GM21717 (cell line): ENCODE data around the gene MISP3.
"Not testable (repeated sequence)": the region's sequence is repeated elsewhere in the genome, so short reads cannot be mapped to it uniquely, and the experiment has no call there.

Experiments used
- ATAC-seq: cut with Tn5 transposase; IDR thresholded peaks from one replicate; pipeline ENCODE4 v1.9.1; 2021; ENCODE audit warnings: mild to moderate bottlenecking, moderate library complexity; ENCODE audit not compliant: unreplicated experiment

MISP3 gene

DNA sequence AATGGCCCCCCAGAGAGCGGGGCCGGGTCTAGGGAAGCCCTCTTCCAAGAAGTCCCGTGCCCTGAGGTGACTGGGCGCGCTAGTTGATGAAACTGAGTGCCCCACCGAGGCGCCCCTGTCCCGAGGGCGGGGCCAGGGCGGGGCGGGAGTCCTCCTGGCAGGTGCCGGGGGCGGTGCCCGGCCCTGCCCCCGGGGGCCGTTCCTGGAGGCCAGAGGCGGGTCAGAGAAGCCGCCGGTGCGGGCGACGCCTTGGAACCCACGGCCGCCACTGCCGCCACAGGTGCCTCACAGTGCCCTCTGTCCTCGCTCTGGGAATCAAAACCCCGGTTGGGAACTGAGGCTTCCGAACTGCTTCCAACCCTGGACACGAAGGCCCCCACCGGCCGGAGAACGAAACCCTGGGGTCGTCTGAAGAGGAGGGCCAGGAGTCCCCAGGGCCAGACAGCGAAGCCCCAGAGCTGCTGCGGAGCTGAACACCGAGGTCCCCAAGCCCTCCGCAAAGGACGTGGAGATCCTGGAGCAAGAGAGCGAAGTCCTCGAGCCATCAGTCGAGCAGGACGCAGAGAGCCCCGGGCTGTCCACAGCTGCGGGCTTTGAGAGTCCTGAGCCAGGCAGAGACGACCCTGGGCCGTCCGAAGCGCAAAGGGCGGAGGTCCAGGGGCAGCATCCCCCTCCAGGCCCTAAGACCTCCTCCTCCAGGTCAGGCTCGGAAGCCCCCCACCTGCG is at the start of gene MISP3:
MISP3 (plus strand) TSS at position 252 of the 726 bp plus-strand sequence. CDS start 524 bp downstream, outside the sequence.
- no peak for ATAC-seq

DNA sequence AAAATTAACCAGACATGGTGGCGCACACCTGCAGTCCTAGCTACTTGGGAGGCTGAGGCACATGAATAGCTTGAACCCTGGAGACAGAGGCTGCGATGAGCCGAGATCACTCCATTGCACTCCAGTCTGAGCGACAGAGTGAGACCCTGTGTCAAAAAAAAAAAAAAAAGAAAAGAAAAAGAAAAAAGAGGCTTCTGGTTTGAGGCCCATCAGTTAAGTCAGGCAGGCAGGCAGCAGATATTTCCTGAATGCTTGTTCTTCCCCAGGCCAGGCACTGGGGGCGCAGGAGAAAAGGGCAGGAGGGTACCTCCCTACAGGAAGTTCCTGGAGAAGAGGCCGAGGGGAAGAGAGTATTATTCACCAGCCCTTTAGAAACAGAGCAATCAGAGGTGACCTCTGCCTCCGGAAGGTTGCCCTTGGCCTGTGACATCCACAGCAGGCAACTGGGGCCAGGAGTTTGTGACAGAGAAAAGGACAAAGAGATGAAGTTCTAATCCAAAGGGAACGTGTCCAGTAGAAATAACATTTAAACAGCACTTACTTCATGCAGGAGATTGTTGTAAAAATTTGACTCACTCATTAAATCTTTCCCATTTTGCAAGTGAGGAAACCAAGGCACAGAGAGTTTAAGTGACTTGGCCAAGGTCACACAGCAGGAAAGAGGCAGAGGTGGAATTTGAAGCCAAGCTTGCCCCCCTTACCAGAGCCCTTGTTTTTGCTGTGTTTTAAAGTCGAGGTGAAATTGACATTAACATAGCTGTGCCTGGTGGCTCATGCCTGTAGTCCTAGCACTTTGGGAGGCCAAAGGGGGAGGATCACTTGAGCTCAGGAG is 49.0 kb upstream of the MISP3 start:
- no peak for ATAC-seq

DNA sequence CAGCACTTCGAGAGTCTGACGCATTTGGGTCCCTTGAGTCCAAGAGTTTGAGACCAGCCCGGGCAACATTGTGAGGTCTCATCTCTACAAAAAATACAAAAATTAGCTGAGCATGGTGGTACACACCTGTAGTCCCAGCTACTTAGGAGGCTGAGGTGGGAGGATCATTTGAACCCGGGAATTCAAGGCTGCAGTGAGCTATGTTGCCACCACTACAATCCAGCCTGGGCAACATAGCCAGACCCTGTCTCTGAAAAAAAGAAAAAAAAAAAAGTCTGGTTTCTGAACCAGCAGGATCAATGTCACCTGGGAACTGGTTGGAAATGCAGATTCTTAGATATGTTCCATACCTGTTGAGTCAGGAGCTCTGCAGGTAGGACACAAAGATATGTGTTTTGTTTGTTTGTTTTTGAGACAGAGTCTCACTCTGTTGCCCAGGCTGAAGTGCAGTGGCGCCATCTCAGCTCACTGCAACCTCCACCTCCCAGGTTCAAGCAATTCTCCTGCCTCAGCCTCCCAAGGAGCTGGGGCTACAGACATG is 45.9 kb upstream of the MISP3 start:
- not testable (repeated sequence) for ATAC-seq

GRCh38 chr19:14027856-14028450 is 44.6 kb upstream of the MISP3 start, which contains the start of gene RLN3:
TSS of gene RLN3 (plus strand) at chr19:14028148. CDS start at chr19:14028205, 57 bp downstream.
- ATAC-seq = no peak

DNA sequence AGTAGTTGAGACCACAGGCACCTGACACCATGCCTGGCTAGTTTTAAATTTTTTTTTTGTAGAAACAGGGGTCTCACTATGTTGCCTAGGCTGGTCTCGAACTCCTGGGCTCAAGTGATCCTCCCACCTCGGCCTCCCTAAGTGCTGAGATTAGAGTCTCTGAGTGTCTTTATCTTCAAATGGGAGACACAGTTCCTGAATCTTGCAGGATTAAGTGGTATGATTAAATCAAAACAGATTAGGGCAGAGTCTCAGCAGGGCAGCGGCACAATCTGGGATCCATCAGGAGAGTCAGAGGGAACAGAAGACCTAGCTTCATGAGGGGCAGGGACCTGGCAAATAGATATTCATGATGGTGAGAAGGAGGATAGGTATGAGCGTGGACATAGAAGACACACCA is 43.7 kb upstream of the MISP3 start:
- no peak for ATAC-seq

- ATAC-seq = no peak
Observed at GRCh38 chr19:14030997-14031718, 41.4 kb upstream of the MISP3 start.

DNA sequence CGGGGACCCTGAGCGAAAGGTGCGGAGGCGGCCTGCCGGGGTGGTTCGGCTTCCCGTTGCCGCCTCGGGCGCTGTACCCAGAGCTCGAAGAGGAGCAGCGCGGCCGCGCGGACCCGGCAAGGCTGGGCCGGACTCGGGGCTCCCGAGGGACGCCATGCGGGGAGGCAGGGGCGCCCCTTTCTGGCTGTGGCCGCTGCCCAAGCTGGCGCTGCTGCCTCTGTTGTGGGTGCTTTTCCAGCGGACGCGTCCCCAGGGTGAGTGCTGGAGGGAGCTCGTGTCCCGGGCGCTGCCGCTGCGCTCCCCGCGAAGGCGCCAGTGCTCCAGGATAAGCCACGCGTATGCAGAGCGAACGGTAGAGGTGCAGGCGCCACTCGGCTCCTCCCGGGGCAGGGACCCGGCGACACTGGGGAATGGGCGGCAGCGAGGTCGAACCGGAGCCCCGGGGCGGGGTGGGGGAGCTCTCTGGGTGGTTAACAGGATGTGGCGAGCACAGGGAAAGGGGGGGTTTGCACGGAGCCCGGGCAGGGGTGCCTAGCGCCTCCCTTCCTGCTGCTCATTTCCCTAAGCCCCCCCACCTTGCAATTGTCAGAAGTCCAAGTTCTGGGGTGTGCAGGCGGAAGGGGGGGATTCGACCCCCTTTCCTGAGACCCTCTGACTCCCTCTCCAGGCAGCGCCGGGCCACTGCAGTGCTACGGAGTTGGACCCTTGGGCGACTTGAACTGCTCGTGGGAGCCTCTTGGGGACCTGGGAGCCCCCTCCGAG is 40.7 kb upstream of the MISP3 start, which contains the start of gene IL27RA:
IL27RA (plus strand) TSS at position 44 of the 762 bp plus-strand sequence; CDS start at position 155, 111 bp downstream.
- ATAC-seq = no peak

DNA sequence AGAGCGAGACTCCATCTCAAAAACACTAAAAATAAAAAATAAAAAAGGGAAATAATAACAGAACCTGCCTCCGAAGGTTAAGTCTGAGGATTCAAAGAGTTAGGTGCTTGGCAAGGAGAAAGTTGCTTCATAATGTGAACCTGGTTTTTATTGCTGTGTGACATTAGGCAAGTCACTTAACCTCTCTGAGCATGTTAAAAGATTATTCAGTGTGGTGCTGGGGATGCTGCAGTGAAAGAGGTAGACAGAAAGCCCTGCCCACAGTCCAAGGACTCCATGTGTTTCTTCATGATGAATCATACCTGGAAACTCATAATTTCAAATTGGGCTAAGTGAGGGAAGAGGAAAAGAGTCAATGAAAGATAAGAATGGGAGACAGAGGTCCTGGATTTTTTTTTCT is 38.6 kb upstream of the MISP3 start:
- ATAC-seq = no peak

- not testable (repeated sequence) for ATAC-seq
Observed at GRCh38 chr19:14035159-14035558, 37.4 kb upstream of the MISP3 start.

GRCh38 chr19:14035706-14036105 is 36.9 kb upstream of the MISP3 start:
- no peak for ATAC-seq

DNA sequence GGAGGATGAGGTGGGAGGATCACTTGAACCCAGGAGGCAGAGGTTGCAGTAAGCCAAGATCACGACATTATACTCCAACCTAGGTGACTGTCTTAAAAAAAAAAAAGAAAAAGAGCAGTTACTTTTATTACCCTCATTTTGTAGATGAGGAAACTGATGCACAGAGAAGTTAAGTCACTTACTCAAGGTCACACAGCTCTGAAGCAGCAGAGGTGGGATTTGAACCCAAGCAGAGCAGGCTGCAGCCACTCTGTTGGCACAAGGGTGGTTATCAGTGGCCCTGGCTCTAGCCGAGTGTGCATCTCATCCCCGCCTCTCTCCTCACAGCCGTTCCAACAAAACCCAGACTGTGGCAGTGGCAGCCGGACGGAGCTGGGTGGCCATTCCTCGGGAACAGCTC is 33.4 kb upstream of the MISP3 start:
- ATAC-seq = no peak

DNA sequence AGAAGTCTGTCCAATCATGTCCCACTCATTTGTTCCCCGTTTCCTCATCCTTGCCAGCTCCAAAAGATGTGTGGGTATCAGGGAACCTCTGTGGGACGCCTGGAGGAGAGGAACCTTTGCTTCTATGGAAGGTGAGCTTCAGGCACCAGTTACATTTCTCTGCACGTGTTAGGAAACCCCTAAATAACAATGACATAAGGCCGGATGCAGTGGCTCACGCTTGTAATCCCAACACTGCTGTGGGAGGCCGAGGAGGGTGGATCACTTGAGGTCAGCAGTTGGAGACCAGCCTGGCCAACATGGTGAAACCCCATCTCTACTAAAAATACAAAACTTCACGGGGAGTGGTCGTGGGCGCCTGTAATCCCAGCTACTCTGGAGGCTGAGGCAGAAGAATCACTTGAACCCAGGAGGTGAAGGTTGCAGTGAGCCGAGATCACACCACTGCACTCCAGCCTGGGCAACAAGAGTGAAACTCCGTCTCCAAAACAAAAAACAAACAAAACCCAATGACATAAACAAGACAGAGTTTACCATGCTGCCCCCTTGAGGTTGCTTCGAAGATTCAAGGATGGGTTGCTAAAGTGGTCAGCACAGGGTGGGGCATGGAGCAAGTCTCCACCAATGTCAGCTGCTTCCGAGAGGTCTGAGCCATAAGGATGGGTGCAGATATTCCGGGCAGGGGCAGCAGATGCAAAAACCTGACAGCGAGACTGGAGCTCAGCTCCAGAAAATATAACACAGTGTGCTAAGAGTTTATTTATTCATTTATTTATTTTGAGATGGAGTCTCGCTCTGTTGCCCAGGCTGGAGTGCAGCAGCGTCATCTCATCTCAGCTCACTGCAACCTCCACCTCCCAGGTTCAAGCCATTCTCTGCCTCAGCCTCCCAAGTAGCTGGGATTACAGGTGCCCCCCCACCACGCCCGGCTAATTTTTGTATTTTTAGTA is 29.7 kb upstream of the MISP3 start:
- not testable (repeated sequence) for ATAC-seq

- ATAC-seq = not testable (repeated sequence)
Observed at GRCh38 chr19:14047866-14048265, 24.7 kb upstream of the MISP3 start.

DNA sequence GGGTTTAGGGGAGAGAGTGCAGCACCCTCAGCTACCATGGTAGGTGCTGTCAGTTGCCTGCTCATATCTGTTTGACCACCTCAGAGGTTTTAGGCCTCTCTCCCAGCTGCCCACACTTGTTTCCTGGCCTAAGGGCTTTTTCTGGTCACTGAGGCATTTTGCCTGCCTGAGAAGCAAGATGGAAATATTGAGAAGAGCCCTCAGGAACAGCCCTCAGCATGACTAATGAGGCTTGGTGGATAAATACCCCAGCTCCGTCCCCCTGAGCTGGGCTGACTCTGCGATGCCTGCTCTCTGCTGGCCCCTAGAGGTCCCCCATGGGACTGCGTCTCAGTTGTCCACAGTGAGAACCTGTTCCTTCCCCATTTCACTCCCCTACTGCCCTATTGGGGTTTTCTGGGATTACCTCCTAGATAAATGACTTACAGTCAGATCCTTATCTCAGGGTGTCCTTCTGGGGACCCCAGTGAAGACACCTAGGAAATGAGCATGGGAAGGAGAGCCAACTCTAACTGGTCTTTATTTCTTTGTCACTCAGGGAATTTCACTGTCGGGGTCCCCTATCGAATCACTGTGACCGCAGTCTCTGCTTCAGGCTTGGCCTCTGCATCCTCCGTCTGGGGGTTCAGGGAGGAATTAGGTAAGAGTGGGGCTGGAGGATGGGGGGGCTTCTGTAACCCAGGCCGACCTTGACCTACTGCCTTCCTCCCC is 24.0 kb upstream of the MISP3 start:
- ATAC-seq = no peak

GRCh38 chr19:14050512-14050911 is 22.1 kb upstream of the MISP3 start:
- ATAC-seq = no peak

DNA sequence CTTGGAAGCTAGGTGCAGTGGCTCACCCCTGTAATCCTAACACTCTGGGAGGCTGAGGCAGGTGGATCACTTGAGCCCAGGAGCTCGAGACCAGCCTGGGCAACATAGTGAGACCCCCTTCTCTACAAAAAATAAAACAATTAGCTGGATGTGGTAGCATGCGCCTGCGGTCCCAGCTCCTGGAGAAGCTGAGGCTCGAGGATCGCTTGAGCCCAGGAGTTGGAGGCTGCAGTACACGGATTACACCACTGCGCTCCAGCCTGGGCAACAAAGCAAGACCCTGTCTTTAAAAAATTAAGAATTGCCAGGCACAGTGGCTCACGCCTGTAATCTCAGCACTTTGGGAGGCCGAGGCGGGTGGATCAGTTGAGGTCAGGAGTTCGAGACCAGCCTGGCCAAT is 21.6 kb upstream of the MISP3 start:
- not testable (repeated sequence) for ATAC-seq

DNA sequence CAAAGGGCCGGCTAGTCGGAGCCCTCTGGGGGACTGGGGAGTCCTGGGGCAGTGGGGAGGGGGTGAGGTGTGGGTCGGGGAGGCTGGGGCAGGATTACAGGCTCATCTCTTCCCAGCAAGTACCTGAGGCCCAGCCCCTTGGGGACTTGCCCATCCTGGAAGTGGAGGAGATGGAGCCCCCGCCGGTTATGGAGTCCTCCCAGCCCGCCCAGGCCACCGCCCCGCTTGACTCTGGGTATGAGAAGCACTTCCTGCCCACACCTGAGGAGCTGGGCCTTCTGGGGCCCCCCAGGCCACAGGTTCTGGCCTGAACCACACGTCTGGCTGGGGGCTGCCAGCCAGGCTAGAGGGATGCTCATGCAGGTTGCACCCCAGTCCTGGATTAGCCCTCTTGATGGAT is 20.6 kb upstream of the MISP3 start:
- ATAC-seq = no peak

- no peak for ATAC-seq
Observed at GRCh38 chr19:14052470-14052869, 20.1 kb upstream of the MISP3 start.
